Inflammatory macrophage treated with lipopolysaccharide for 1 hour (primary cell): Measurements from ENCODE around the gene ANKS1B.
"Not testable (repeated sequence)": the region's sequence is repeated elsewhere in the genome, so short reads cannot be mapped to it uniquely, and the experiment has no call there.

Source experiments
- DNase-seq, 2 donors: peaks; one replicate each; pipeline ENCODE4 v3.0.0-alpha.2; 2020 to 2022

ANKS1B gene

DNA sequence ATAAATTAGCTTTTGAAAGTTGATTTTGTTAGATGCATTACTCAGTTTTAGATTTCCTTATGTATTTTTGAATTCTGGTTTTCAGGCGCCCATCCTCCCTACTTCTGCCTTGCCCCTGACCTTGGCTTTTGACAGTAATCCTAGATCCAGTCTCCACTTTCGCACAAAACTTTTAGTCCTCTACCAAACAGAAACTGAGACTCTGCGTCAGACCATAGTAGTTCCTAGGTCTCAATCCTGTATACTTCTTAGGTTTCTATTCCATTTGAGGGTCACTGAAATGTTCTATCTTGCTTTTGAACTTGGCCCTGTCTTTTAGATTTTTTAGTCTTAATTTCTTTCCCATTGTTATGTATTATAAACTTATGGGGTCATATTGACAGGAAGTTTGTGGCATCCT is 645.1 kb downstream of the ANKS1B start:
- DNase-seq = no peak

DNA sequence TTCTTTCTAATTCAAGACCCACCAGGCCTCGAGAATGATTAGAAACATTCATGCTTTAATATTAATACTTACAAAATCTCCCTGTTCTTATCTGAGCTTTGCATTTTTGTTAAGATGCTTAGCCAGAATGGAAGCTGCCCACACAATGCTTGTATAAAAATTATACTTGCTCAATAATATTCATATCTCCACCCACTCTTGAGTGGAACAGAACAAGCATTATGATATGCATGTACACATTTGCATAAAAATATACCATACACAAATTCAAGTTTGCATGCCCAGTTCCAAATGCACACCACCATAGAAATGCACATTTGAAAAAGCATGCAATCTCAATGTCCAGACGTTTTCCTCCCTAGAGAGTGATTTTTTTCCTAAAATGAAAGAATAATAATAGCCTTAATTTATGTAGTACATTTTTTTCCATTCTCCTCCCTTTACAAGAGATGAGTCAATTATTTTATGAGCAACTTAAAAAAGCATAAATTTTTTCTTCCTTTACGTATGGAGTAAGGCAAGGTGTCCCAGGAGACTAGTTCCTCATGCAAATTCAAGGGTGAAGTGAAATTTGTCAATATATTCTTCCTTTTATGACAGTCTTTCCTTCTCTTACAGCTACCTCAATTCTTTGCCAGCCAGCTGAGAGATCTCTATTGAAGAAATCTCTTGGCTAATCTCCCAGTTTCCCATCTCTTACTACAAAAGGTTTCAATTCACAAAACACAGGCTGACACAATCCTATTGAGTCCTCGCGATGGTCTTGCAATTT is 650.3 kb downstream of the ANKS1B start:
- DNase-seq = no peak

DNA sequence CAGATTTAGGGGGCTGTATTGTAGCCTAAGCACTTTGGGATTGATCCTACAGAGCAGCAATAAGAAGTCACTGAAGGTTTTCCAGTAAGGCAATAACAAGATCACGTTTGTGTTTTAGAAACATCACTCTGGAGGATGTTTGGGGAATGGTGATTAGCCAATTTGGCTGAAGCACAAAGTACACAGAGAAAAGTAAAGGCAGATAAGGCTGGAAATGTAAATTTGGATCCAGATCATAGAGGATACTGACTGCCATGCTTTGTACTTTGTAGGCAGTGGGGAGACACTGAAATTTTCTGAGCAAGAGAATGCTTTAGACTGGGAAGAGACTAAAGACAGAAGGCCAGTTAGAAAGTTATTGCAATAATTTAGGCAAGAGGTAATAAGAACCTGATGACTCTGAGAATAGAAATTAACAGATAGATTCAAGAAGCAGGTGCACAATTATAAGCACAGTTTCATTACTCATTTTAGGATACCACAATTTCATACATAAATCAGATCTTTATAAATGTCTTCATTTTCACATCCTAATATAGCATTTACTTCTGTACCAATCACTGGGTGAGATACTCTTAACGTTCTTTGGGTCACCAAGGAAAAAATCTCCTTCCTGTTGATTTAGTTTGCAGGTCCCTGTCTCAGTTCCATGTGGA is 651.7 kb downstream of the ANKS1B start:
- no peak for DNase-seq

DNA sequence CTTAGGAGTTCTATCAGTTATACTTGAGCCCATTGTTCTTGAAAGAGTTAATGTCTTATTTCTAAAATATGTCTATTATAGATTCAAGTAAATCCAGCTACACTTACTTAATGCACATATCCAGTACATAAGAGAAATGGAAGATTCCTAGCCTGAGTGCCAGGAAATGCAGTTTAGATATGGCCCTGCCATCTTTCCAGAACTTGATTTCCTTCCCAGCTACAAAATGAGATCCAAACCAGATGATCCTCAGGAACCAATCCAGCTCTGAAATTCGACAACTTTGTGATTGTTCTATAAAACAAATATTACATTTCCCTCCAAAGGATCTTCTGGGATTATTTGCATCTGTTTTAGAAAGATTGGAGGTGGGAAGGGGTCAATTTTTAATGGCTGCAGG is 654.5 kb downstream of the ANKS1B start:
- no peak for DNase-seq

DNA sequence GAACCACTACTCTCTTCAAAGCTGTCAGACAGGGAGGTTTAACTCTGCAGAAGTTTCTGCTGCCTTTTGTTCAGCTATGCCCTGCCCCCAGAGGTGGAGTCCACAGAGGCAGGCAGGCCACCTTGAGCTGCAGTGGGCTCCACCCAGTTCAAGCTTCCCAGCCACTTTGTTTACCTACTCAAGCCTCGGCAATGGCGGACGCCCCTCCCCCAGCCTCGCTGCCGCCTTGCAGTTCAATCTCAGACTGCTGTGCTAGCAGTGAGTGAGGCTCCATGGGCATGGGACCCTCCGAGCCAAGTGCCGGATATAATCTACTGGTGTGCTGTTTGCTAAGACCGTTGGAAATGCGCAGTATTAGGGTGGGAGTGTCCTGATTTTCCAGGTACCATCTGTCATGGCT is 663.5 kb downstream of the ANKS1B start:
- not testable (repeated sequence) for DNase-seq

DNA sequence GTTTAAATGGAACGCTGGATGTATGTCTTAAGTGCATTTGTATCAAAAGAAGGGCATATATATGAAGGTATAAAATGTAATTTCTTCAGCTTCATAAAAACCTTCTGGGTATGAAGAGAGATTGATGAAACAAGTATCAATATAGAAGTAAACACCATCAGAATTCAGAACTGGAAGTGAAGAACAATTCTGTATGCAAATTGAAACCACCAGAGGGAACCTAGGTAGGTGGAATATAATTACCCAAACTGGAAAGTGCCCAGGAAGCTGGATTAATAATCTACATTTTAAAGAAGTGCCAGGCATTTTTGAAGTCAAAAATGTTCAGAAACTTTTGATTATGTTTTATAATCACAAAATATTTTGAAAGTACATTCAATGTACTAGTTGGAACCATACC is 673.4 kb downstream of the ANKS1B start:
- no peak for DNase-seq

DNA sequence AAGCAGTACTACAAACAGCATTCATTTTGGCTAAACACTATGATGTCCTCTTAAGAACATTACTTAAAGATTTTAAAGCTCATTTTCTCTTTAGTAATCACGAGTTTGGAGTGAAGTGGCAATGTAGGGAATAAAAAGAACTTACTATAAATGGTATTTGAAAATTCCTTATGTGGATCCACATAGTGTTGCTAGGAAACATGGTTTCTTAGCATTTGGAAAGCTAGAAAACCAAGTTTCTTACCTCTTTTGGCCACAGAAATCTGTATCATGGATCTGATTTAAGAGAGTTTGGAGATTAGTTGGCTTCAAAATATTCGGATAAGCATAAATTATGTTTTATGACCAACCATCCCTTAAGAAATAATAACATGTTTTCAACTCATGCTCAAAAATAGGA is 674.9 kb downstream of the ANKS1B start:
- DNase-seq = no peak

DNA sequence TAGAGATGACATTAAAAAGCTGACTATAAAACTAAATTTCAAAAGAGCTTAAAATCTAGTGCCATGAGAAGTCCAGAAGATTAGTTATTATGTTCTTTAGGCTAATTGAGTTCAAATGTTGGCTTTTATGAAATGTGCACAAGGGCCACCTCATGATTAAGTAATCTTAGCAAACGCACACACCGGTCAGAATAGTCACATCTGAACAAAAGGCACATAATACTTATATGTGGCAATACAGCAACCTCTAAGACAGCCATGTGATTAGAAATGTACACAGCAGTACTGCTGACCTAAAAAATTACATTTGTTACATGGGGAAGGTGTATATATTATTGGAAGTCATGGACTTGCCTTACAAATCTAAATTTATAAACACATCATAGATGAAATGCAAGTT is 681.9 kb downstream of the ANKS1B start:
- DNase-seq = no peak

DNA sequence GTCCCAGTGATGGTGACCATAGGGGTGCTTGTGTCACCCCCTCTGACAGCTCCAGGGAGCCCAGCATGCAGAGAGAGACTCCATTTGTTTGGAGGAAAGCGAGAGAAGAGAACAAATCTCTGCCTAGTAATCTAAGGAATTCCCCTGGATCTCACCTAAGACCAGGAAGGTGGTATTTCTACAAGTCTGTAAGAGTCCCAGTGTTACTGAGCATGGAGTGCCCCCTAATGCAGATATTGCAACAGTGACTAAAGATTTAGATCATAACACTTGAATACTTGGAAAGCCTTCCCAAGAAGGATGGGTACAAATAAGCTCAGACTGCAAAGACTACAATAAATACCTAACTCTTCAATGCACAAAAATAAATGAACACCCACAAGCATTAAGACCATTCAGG is 697.6 kb downstream of the ANKS1B start:
- no peak for DNase-seq

DNA sequence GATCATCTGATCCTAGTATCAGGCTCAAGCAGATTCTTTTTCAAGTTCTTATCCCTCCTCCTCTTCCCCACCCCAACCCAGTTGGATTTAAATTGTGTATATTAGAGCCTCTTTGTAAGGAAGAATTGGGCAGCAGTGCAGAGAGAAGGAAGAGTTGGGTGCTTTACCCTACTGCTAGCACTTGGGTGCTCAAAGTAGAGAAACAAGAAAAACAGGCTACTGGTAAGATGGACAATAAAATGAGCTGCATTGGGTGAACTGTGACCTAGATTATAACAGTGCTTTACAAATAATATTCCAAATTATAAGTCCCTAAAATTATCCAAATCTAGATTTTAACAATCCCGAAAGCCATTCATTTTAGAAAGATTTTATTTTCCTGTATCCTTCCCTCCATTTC is 700.6 kb downstream of the ANKS1B start:
- no peak for DNase-seq

DNA sequence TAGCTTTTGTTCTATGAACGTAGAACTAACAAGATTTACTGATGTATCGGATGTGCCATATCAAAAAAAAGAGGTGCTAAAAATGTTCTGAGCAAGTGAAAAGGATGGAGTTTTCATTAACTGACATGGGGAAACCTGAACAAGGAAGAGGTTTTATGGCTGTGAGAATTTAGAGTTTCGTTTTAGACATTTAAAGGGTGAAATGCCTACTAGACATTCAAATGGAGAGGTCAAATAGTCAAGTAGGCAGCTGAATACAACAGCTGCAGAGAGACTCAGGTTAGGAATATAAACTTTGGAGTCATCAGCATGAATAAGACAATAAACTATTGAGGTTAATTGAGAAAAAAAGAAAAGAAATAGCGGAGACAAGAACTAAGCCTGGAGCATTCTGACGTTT is 702.1 kb downstream of the ANKS1B start:
- DNase-seq = no peak

DNA sequence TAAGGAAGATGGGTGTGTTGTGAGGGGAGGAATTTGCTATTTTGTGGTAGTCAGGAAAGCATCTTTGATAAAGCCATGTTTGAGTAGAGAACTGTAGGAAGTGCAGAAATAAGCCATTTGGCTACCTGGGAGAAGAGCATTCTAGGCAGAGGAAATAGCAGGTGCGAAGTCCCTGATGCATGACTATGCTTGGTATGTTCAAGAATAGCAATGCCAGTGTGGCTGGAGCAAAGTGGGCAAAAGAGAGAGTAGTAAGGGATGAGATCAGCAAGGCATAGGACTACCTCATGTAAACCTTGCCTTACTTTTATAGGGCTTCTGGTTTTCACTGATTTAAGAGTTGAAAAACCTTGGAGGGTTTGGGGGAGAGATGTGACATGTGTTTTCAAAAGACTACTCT is 702.6 kb downstream of the ANKS1B start:
- DNase-seq = no peak

DNA sequence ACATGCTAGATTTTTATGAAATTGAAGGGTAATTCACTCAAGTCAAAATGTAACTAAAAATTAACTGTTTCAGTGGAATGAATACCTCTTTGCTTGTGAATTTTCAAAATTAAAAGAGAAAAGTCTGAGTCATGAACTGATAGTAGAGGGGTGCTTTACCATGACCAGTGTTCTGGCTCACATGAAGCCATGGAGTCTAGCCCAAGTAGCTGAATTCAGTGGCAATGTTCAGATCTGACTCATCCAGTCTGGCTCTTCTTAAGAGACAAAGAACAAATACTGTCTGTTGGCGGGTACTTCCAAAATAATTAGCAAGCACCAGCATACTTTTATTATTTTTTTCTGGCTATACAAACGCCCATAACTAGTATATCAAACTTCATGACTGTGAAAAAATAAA is 703.5 kb downstream of the ANKS1B start:
- DNase-seq = no peak

DNA sequence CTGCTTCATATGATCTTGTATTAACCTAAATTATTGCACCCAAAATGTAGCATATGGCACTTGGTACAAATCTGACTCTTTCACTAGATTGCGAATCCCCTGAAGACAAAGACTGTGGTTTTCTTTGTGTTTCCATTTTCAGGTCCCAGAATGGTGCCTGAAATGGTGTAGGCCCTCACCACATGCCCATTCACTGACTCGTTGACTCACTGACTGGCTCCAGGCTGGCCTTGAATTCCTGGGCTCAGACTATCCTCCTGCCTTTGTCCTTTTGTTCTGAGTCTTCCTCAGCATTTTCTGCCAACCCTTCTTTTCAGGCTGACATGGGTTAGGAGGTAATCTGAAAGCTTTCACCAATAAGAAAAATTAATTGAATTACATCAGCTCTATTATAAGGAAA is 705.8 kb downstream of the ANKS1B start:
- no peak for DNase-seq

DNA sequence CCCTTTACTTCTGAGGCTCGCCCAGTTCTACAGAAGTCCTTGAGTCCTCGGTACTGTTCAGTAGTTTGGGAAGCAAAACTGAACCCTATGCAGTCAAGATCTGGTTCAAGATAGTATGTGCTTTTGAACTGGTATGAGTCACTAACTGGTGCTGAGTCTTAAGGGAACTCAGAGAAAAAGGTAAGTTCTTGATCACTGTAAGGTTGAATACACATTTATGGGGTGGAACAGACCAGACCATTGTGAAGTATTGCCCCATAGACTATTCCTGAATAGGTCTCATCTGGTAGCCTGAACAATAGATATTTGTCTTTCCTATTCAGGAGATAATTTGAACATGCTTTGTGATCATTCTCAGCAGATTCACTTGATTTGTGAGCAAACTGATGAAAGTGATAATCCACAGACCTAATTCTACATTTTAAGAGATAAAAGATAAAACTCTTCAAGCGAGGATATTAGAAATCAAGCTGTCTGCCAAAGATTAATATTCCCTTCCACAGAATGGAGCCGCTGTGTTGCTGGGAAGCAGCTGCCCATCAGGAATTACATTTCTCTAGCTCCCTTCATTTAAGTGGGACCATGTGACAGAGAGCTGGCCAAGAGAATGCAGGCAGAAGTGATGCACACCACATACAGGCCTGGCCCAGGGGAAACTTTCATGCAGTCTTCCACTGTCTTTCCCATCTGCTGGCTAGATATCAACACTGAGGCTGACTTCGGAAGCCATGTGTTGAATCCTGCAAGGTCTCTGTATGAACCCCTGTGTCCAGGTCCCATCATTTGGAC is 707.0 kb downstream of the ANKS1B start:
- DNase-seq = no peak

DNA sequence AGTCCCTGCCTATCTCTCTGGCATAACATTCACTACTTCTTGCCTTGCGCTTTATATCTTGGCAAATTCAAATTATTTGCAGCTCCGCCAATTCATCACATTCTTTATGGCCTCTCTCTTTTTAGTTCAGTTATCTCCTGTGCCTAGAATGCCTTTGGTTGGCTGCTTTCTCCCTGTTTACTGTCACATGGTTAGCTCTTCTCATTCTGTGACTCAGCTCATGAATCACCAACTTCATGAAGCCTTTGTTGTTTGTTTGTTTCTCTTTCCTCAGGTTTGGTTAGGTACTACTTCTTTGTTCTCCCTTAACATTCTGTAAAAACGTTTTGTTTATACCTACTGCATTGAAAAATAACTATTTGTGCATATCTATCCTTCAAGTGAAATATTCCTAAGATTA is 713.7 kb downstream of the ANKS1B start:
- no peak for DNase-seq

DNA sequence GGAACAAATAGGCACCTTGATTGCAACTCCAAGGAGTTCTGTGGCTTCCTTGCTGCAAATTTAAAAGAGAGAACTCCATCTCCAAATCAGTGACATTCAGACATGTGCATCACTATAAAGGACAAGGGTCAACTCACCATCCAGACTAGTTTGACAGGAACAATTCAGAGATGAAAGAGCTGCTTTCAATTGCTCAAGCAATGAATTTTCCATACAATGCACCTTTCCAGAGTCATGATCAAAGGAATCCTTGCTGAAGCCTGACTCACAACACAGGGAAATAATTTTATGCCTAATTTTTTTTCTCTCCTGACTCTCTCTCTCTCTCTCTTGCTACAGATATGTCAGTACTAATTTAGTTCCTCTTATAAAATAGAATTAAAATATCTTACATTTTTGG is 717.7 kb downstream of the ANKS1B start:
- DNase-seq = no peak

DNA sequence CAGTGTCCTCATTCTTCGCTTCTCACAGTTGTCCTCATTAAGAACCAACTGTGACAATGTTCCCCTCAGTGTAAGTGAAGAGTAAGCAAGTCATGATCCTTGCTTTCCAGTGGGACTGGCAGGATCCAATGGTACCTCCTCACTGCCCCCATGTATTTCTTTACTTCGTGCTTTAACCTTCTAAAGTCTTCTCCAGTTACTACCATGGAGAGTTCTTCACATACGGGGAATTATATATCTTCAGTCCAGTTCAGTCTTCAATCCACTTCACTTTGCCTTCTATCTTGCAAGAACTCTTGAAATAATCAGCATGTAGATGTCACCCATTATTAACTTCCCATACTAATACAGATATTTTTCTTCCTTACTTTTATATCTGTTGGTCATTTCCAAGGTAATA is 719.1 kb downstream of the ANKS1B start:
- no peak for DNase-seq

DNA sequence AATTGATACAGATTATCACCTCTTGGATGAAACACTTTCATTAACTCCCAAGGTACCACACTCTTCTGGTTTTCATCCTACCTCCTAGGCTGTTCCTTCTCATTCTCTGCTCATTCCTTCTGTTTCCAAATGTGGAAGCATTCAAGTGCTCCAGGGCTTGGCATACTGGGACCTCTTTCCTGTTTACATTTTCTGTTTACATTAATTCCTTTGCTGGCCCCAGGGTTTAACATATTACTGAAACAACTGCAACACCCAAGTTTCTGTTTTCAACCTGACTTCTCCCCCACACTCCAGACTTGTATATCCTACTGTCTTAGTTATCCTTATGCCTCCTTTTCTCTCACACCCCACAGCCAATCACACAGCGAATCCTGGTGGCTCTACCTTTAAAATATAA is 723.5 kb downstream of the ANKS1B start:
- DNase-seq = no peak

DNA sequence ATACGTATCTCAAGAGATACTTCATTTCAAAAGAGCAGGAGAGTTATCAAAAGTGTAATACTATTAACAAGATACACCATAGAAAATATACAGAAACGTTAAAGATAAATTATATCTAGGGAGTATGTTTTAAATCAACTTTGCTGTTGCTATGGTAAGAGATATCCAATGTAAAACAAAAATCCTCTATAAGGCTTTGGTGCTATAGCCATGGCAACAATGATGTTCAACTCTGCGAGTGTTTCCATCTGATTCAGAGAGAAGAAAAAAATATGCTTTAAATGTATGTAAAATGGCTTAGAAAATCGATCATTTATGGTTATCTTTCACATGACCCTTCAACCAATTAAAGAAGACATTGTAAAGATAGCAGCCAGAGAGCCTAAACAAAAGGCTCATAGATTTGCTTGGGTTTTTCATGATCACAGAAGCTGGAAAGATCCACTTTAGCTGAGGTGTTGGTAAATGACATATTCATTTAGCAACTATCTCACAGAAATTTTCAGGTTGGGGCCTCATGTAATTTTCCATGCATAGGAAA is 724.2 kb downstream of the ANKS1B start:
- no peak for DNase-seq

DNA sequence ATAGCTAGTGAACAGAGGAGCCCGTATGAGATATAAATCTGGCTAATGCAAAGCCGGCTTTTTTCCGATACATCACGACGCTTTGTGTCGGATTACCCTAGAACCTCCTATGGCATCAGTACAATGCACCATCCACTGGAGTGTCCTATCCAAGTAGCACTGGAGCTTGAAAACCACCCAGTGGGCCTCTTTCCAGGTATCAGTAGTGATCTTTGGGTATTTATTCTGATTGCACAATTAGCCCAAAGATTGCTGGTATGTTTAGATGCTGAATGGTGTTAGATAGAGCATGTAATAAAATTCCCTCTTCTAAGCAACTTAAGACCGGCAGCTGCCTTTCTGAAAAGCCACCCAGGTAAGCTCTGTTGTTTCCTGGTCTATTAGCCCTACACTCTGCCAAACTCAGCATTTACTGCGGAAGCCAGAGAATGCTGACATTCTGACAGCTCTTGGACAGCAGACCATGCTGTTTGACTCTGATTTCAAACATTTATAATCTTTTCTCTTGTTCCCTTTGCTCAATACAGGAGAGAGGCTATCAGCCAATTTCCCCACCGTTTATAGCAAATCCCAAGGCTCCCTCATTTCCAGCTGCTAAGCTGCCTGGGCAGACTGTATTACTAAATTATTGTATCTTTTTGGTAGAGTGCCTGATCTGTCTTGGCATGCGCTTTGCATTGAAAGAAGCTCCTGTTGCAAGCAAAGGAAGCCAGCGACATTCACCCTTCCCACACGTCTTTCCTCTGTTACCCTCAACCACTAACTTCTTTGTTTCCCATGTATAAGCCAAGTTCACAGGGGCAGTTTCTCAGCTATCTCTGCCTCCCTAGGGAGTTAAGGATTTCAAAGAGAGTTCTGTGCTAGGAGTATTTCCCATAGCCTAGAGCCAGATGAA is 725.4 kb downstream of the ANKS1B start:
- no peak for DNase-seq

DNA sequence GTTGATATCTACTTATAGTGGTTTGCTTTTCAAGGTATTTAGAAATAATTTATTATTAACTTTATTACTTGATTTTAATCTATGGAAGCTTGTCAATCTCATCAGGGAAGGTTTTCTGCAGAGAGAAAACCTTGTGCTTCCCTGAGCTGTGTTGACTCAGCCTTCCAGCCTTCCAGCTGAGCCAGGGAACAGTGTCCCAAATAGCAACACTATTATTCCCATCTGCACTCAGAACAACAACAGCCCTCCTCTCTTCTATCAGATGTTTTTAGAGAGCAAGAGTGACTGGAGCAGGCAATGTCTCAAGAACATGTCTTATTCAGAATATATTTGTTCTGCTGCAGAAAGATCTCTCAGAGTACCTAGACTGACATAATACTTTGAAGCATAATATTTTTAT is 727.1 kb downstream of the ANKS1B start:
- DNase-seq = no peak

DNA sequence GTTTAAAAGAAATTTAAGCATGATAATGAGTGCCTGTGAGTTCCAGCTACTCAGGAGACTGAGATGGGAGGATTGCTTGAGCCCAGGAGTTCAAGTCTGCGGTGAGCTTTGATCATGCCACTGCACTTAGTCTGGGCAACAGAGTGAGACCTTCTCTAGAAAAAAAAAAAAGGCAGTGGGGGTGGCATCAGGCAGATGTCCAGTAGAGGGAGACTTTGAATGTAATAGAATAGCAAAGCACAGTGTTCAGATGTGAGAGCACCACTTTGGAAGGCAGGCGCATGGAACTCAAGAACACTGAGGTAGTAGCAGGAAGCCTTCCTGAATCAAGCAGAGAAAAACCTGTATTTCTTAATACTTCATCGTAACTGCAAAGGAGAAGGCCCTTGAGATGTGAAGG is 731.7 kb downstream of the ANKS1B start:
- no peak for DNase-seq
